CD4-positive, alpha-beta T cell (primary cell): ENCODE measurements around the gene YPEL1. TPM values are rescaled to one million over a fixed set of nuclear protein-coding genes. Genes with fewer than 3 reads are reported as not detected.

Source experiments
- ATAC-seq: fragments of 200-7000 bp; cut with Tn5 transposase; one replicate; pipeline ENCODE4 v1.10.0; 2022; ENCODE audit warnings: mild to moderate bottlenecking; ENCODE audit not compliant: poor library complexity
- CTCF ChIA-PET: fragments of 350-600 bp; sonication (Branson Sonifier 250); formaldehyde crosslinking; loops from one replicate; lab custom pipeline; 2021; ENCODE audit warnings: antibody characterized with exemption, inconsistent platforms; lab: Charles Lee
- POLR2A ChIA-PET: fragments of 350-600 bp; sonication (Branson Sonifier 250); formaldehyde crosslinking; loops from one replicate; lab custom pipeline; 2021; ENCODE audit warnings: antibody characterized with exemption, inconsistent platforms; lab: Charles Lee
- DNase-seq, 14 experiments: peaks; one replicate each; pipeline ENCODE4 v3.0.0-alpha.2; 2013 to 2020; ENCODE audit warnings: mixed read lengths in 2 of 14
- H3K27ac ChIP-seq, 2 donors: one replicate each; pipeline versions ENCODE4 v1.5.1 to v1.7.0; 2013; ENCODE audit warnings: low read length in 2 of 2, low read depth in 1 of 2, mild to moderate bottlenecking in 1 of 2
- H3K27me3 ChIP-seq, 2 experiments: 1 replicate in 1 of 2; 2 replicates in 1 of 2; pipeline versions ENCODE4 v1.6.1 to v1.7.0; 2013; ENCODE audit warnings: low read length in 2 of 2, control low read depth in 1 of 2, mild to moderate bottlenecking in 1 of 2, moderate library complexity in 1 of 2; ENCODE audit not compliant: insufficient read depth in 2 of 2, control insufficient read depth in 1 of 2
- H3K36me3 ChIP-seq: one replicate; pipeline ENCODE4 v1.6.1; 2013; ENCODE audit warnings: low read length, control low read depth; ENCODE audit not compliant: insufficient read depth
- H3K4me1 ChIP-seq: one replicate; pipeline ENCODE4 v1.6.1; 2013; ENCODE audit warnings: low read length, control low read depth; ENCODE audit not compliant: insufficient read depth
- H3K4me3 ChIP-seq: one replicate; pipeline ENCODE4 v1.5.1; 2013; ENCODE audit warnings: mild to moderate bottlenecking, low read length, moderate library complexity
- H3K9me3 ChIP-seq, 2 experiments: 1 replicate in 1 of 2; 2 replicates in 1 of 2; pipeline versions ENCODE4 v1.6.1 to v1.7.0; 2013; ENCODE audit warnings: low read length in 2 of 2, mild to moderate bottlenecking in 2 of 2, control low read depth in 1 of 2, moderate library complexity in 1 of 2; ENCODE audit not compliant: control insufficient read depth in 1 of 2, insufficient read depth in 1 of 2
- H3K27ac Mint-ChIP-seq: one replicate; pipeline ENCODE4 v1.8.0; 2020; ENCODE audit warnings: mixed read lengths
- H3K27me3 Mint-ChIP-seq: one replicate; pipeline ENCODE4 v1.8.0; 2021; ENCODE audit warnings: mixed read lengths
- H3K36me3 Mint-ChIP-seq: one replicate; pipeline ENCODE4 v1.8.0; 2021; ENCODE audit warnings: low read depth, mixed read lengths
- H3K4me1 Mint-ChIP-seq: one replicate; pipeline ENCODE4 v1.8.0; 2021; ENCODE audit warnings: low read depth, mixed read lengths
- H3K4me3 Mint-ChIP-seq: one replicate; pipeline ENCODE4 v1.8.0; 2020; ENCODE audit warnings: mild to moderate bottlenecking, mixed read lengths
- H3K9me3 Mint-ChIP-seq: one replicate; pipeline ENCODE4 v1.8.0; 2020; ENCODE audit warnings: mixed read lengths
- CTCF ChIP-seq: fragments of 200-600 bp; IDR thresholded peaks from one replicate; pipeline ENCODE4 v1.8.0; 2022; ENCODE audit warnings: antibody characterized with exemption, mild to moderate bottlenecking
- intact Hi-C, 2 experiments: fragments of 100-400 bp; cut with DNase I in 1 of 2; cut with micrococcal nuclease in 1 of 2; formaldehyde crosslinking; loops; one replicate each; pipeline versions ENCODE4 v1.15.1 to v1.9.0; 2023 to 2025; cut with DNase I, micrococcal nuclease
- total RNA-seq, 174 experiments: library from RNA in 2 of 174; stranded (reverse) in 2 of 174; gene quantifications; one replicate each; pipeline ENCODE4 v1.2.3 and lab custom pipeline; 2021 to 2026

The YPEL1 gene
- total RNA-seq, 2 experiments from 2014 or later, result 2.3 to 2.6 TPM

GRCh38 chr22:21762712-21763581, 27.4 kb upstream of the YPEL1 start:
- peaks cover 58% of the 10 kb centered on the region for H3K36me3 ChIP-seq
- H3K27ac ChIP-seq, result peak overlapping the region in 1 of 2 donors; percentile 11
- POLR2A ChIA-PET, result interaction anchor here (0.6 kb wide), 1 partner anchor 14 kb away, joined by 3 read pairs; no protein-coding TSS in a partner anchor
- H3K4me3 ChIP-seq, result no peak overlapping the region
- Mint-ChIP-seq H3K27me3 (no peaks in the 10 kb centered on the region), H3K4me3 (no peak overlapping the region), H3K36me3 (peaks cover 90% of the 10 kb centered on the region), H3K9me3 (no peaks in the 10 kb centered on the region), H3K4me1 (peaks cover 43% of the 10 kb centered on the region), H3K27ac (peak overlapping the region; percentile 53)
- intact Hi-C loops, result no loop called here
- peak in 3 of 14 experiments; percentile 65 to 75 (median 66) for DNase-seq
- CTCF ChIA-PET, result interaction anchor here (0.8 kb wide), 1 partner anchor 27 kb away, joined by 4 read pairs; the partner anchor contains the start of gene YPEL1
- ATAC-seq, result peak; percentile 35
- no peaks in the 10 kb centered on the region for H3K27me3 ChIP-seq
- no peak for TF ChIP-seq CTCF
- no peaks in the 10 kb centered on the region for H3K9me3 ChIP-seq
- peaks cover 63% of the 10 kb centered on the region for H3K4me1 ChIP-seq

GRCh38 chr22:21761994-21762680, 26.5 kb upstream of the YPEL1 start:
- no peak for DNase-seq
- TF ChIP-seq CTCF, result no peak
- H3K36me3 Mint-ChIP-seq, result peaks cover 87% of the 10 kb centered on the region
- Histone ChIP-seq H3K36me3 (peaks cover 58% of the 10 kb centered on the region), H3K9me3 (no peaks in the 10 kb centered on the region), H3K4me1 (peaks cover 55% of the 10 kb centered on the region), H3K4me3 (no peak overlapping the region), H3K27me3 (no peaks in the 10 kb centered on the region), H3K27ac (no peak overlapping the region)
- H3K27ac Mint-ChIP-seq, result no peak overlapping the region
- intact Hi-C loops, result no loop called here
- ChIA-PET POLR2A (no interaction called here), CTCF (interaction anchor here (0.5 to 0.8 kb wide), 2 partner anchors 26 to 159 kb away, joined by 4 read pairs; partner anchors contain the start of gene YPEL1)
- no peaks in the 10 kb centered on the region for H3K27me3 Mint-ChIP-seq
- H3K9me3 Mint-ChIP-seq, result no peaks in the 10 kb centered on the region
- no peak for ATAC-seq
- H3K4me1 Mint-ChIP-seq, result peaks cover 37% of the 10 kb centered on the region
- no peak overlapping the region for H3K4me3 Mint-ChIP-seq

GRCh38 chr22:21761086-21761485, 25.5 kb upstream of the YPEL1 start:
- DNase-seq, result no peak
- ChIA-PET POLR2A (no interaction called here), CTCF (no interaction called here)
- Mint-ChIP-seq H3K27ac (no peak overlapping the region), H3K4me1 (peaks cover 27% of the 10 kb centered on the region), H3K4me3 (no peak overlapping the region), H3K9me3 (no peaks in the 10 kb centered on the region), H3K27me3 (no peaks in the 10 kb centered on the region), H3K36me3 (peaks cover 81% of the 10 kb centered on the region)
- no peak for TF ChIP-seq CTCF
- no peaks in the 10 kb centered on the region for H3K27me3 ChIP-seq
- H3K36me3 ChIP-seq, result peaks cover 56% of the 10 kb centered on the region
- intact Hi-C loops, result no loop called here
- no peak overlapping the region for H3K4me3 ChIP-seq
- peaks cover 45% of the 10 kb centered on the region for H3K4me1 ChIP-seq
- no peaks in the 10 kb centered on the region for H3K9me3 ChIP-seq
- ATAC-seq, result no peak
- H3K27ac ChIP-seq, result no peak overlapping the region
